Stimulated activated CD4-positive, alpha-beta T cell treated with anti-CD3 and anti-CD28 coated beads, Interleukin-1b, Interleukin-23, amount 100 ng/mL, for 24 hours (primary cell): ENCODE results near the gene KLF15.

Experiments used
- DNase-seq, 4 experiments: peaks; one replicate each; pipeline ENCODE4 v3.0.0-alpha.2; 2020; ENCODE audit warnings: low read depth in 4 of 4, low spot score in 1 of 4

Gene KLF15

GRCh38 chr3:126307591-126308393 is 49.4 kb downstream of the KLF15 start:
- DNase-seq: no peak

DNA sequence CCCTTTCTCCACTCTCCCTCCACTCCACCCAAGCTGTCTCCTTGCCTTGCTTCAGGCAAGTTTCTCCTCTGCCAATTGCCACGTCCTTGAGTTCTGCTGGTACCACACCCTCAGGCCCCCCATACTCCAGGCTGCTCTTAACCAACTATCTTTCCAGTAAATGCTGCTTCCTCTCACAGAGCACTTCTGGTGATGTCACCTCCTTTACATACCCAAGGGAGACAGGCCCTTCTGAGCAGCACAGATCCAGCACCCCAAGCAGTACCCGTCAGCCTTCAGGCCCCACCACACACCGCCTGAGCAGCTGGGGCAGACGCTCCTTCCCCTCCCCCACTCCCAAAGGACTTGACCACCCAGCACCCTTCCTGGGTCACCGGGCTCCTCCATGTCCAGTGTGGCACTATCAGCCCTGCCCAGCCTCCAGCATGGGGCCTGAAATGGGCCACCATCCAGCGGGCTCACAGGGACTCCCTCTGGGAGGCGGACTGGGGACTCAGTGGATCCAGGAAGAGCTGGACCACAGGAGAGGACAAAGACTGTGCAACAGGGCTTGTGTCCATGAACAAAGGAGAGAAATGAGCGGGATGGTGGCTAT is 50.2 kb downstream of the KLF15 start:
- DNase-seq: no peak

DNA sequence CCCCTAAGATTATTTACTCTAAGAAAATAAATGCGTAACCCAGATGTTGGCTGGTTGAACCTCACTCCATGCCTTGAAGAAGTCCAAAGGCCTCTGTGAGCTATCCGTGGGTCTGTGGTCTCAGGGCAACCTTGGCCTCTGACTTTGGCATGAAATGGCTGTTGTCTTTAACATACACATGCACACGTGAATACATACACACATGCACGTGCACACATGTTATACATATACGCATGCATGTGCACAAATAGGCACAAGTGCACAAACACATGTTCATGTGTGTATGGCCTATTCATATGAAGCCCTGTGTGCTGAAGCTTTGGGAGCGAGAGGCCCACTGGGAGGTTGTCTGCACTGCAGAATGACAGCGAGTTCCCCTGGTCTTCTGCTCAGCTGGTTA is 50.8 kb downstream of the KLF15 start:
- no peak for DNase-seq

GRCh38 chr3:126305427-126305826 is 51.8 kb downstream of the KLF15 start:
- DNase-seq: no peak

DNA sequence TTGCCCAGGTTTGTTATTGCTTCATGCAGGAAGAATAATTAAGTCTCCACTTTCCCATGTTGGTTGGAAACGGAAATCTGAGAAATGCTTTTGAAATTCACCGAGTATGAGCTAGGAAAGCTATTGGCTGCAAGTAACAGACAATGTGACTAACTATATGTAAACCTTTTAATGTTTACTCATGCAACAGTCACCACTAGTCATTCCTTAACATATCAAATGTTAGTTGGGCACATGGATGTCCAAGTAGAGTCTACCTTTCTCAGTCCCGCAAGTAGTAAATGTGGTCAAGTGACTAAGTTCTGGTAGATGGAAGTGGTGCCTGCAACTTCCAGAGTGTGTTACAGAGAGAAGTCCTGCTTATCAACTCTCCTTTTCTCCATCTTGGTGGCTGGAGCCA is 52.5 kb downstream of the KLF15 start:
- DNase-seq: no peak

DNA sequence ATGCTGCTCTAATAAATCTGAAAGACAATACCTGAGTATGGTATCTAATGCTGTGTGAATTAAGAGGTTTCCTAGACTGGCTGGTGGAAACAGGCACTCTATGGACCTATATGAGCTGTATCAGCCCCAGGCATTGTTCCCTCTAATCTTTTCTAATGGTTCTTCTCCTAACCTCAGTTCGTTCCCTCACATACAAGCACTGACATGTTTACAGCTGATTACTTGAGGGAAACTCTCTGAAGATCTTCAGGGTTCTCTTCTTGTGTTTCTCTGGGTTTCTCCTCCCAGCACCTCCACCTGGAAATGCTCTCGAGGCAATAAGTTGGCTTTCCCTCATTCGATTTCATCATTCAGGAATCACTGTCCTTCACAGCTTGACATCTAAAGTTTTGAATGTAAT is 52.9 kb downstream of the KLF15 start:
- DNase-seq: no peak

- DNase-seq: no peak
These were observed 53.9 kb downstream of the KLF15 start for GRCh38 chr3:126303272-126303671.

GRCh38 chr3:126300761-126301481 is 56.3 kb downstream of the KLF15 start:
- no peak for DNase-seq

DNA sequence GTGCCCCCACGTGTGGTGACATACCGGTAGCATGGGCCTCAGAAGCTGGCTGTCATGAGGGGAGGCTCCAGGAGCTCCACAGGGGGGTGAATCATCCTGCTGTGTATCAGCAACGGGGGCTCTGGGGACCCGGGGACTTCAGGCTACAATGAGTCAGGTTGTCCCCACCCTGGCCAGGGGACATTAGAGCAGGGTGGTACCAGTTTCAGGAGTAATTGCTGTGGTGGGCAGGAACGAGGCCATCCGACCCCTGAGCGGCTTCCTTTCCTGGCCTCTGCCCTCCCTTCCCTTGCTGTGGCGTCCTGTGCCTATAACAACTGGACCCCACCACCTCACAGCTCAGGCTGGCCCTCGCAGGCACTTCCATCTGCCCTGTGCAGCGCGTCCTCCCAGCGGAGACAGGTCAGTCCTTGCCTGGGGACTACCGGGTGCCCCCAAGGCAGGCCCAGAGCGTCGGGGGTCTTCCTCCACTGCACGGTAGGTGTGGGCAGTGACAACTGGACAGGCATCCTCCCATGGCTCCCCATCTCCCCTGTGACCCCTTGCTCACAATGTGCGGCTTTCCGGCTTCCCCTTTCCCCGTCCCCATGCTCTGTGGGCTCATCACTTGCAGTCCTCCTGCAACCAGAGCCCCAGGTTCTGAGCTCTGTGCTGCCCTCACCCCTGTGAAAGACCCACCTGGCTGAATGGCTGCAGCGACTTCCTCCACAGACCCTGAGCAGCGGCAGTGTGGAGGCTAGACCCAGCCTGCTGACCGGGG is 57.0 kb downstream of the KLF15 start:
- DNase-seq: no peak

GRCh38 chr3:126295407-126295939 is 61.7 kb downstream of the KLF15 start:
- no peak for DNase-seq

DNA sequence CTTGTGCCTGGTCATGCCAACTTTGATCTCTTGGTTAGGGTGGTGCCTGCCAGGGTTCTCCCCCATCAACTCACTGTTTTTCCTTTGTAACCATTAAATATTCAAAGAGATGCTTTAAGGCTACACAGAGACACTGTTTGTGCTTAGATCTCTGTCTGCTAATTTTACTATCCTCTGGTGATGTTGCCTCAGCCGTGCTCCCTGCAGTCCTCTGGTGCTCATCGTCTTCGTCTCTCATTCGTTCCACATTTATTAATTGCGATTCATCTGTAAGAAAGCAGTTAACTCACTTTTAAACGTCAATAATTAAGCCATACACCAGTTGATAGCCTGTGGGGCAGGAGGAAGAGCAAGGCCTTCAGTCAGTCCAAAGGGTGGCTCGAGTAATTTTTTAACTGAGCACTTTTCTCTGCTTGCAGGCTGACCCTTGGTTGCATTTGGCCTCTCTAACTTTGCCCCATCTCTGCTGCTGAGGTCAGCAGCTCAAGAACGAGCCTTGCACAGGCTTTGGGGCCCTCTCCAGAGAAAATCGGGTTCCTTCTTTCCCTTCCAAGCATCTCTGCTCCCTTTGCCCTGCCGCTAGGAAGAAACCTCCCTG is 62.9 kb downstream of the KLF15 start:
- DNase-seq: no peak

DNA sequence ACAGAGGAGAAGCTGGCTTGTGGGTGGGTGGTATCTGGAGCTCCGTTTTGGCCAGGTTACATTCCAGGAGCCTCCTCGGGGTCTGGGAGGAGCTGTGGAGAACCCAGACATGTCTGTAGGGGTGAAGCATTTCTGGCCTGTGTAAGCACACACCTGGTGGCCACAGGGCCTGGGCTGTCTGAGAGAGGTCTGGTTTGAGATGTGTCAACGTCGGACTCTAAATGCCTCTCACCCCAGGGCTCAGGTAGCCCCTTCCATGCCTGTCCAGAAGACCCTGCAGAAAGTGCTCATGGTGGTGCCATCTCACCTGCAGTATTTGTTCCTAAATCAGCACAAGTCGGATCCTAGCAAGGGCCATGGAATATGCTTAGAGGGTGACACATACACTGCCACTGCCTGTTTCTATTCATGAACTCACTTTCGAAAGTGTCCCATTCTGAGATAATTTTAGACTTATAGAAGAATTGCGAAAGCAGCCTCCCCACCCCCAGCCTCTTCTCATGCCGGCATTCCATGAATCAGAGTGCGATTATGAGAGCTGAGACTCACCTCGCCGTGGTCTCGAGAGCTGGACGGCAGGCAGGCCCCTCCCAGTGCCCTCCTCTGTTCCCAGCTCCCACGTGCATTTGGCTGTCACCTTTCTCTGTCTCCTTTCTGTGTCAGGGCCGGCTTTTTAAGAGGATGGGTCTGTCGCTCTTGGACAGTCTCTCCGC is 63.7 kb downstream of the KLF15 start:
- no peak for DNase-seq
